ENCODE measurements around the gene SNCA. TPM values are rescaled to one million over a fixed set of nuclear protein-coding genes. Genes with fewer than 3 reads are reported as not detected.

The SNCA gene
- total RNA-seq, 4 donors from 2014 or later = 2.2 to 7.8 (median 4.0) TPM

DNA sequence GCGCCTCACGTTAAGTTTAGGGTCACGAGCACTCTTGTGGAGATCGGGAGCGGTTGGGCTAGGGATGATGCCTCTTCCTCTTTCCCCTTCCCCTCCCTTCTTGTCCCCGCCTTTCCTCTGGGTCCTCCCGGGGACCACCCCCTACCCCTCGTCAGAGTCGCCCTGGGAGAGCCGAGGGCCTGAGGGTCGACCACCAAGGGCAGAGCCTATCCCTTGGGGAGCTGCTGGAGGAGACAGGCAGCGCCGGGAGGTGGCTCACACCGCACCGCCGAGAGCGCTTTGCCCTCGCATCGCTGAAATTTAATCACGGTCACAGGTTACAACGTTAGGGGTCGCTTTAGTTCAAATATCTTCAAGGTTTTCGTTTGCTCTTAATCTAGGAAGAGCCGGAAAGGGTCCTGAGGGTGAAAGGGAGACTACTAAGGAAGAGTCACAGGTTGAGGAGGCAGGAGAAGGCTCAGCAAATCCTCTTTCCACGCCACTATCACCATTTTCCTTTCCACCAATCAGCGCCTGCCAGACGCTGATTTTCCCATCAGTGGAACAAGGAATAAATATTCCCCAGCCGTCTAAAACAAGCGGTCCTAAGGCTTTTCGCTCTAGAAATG, 528 bp upstream of the SNCA start:
- Histone ChIP-seq H3K4me3 (peak overlapping the region; percentile 24 to 62 (median 42)), H3K9me3 (no peaks in the 10 kb centered on the region), H3K27me3 (peaks cover 64% of the 10 kb centered on the region), H3K27ac (peak overlapping the region; percentile 4 to 64 (median 44)), H3K36me3 (no peaks in the 10 kb centered on the region), H3K4me1 (peaks cover 0 to 20% (median 16%) of the 10 kb centered on the region in 4 donors)
- in situ Hi-C loops (cut with MboI; ENCODE audit: low pct_ligation_motif_present in 1 of 4, low pct_unique_long_range_greater_than_20kb in 1 of 4, low sequenced_read_pairs in 3 of 4) = no loop called here
- no peak for DNase-seq
- TF ChIP-seq EP300 (IDR thresholded peaks at IDR 0.05; ENCODE audit: low read depth) (no peak), POLR2AphosphoS5 (IDR thresholded peaks at IDR 0.05) (no peak), POLR2A (IDR thresholded peaks at IDR 0.05) (no peak)
- TF ChIP-seq, protein P1, sequence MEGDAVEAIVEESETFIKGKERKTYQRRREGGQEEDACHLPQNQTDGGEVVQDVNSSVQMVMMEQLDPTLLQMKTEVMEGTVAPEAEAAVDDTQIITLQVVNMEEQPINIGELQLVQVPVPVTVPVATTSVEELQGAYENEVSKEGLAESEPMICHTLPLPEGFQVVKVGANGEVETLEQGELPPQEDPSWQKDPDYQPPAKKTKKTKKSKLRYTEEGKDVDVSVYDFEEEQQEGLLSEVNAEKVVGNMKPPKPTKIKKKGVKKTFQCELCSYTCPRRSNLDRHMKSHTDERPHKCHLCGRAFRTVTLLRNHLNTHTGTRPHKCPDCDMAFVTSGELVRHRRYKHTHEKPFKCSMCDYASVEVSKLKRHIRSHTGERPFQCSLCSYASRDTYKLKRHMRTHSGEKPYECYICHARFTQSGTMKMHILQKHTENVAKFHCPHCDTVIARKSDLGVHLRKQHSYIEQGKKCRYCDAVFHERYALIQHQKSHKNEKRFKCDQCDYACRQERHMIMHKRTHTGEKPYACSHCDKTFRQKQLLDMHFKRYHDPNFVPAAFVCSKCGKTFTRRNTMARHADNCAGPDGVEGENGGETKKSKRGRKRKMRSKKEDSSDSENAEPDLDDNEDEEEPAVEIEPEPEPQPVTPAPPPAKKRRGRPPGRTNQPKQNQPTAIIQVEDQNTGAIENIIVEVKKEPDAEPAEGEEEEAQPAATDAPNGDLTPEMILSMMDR (IDR thresholded peaks at IDR 0.05) = no peak
- WGBS, 2 donors (ENCODE audit: low coverage in 1 of 2) = 4% methylated on average over 30 of the region's 30 CpGs; no CpG with 5 or more reads in 1 of the 2 donors
- intact Hi-C loops (cut with DNase I; ENCODE audit: low total_unique reads) = no loop called here

GRCh38 chr4:89836031-89836745, 773 bp downstream of the SNCA start:
- H3K9me3 ChIP-seq = no peaks in the 10 kb centered on the region
- H3K27ac ChIP-seq = peak overlapping the region in 3 of 4 donors; percentile 4 to 56 (median 33)
- TF ChIP-seq POLR2AphosphoS5 (IDR thresholded peaks at IDR 0.05) (no peak), POLR2A (IDR thresholded peaks at IDR 0.05) (no peak), EP300 (IDR thresholded peaks at IDR 0.05; ENCODE audit: low read depth) (no peak)
- TF ChIP-seq, protein P1 (IDR thresholded peaks at IDR 0.05) = no peak
- in situ Hi-C loops (cut with MboI; ENCODE audit: low pct_ligation_motif_present in 1 of 4, low pct_unique_long_range_greater_than_20kb in 1 of 4, low sequenced_read_pairs in 3 of 4) = no loop called here
- peaks cover 59% of the 10 kb centered on the region for H3K27me3 ChIP-seq
- H3K4me1 ChIP-seq = peaks cover 0 to 20% (median 16%) of the 10 kb centered on the region in 4 donors
- peak overlapping the region in 3 of 4 donors; percentile 37 to 62 (median 46) for H3K4me3 ChIP-seq
- 14 to 18% methylated on average over 8 to 32 of the region's 33 CpGs for whole genome bisulfite sequencing, 2 donors (ENCODE audit: low coverage in 1 of 2)
- no peak for DNase-seq
- intact Hi-C loops (cut with DNase I; ENCODE audit: low total_unique reads) = no loop called here
- no peaks in the 10 kb centered on the region for H3K36me3 ChIP-seq

- WGBS, 2 donors (ENCODE audit: low coverage in 1 of 2) = 73 to 88% methylated on average over 1 of the region's 1 CpG
- H3K4me3 ChIP-seq = no peak overlapping the region
- no peaks in the 10 kb centered on the region for H3K36me3 ChIP-seq
- no peaks in the 10 kb centered on the region for H3K9me3 ChIP-seq
- DNase-seq = no peak
- in situ Hi-C loops (cut with MboI; ENCODE audit: low pct_ligation_motif_present in 1 of 4, low pct_unique_long_range_greater_than_20kb in 1 of 4, low sequenced_read_pairs in 3 of 4) = no loop called here
- TF ChIP-seq, protein P1 (IDR thresholded peaks at IDR 0.05) = no peak
- no peak for TF ChIP-seq EP300 (IDR thresholded peaks at IDR 0.05; ENCODE audit: low read depth)
- TF ChIP-seq POLR2AphosphoS5 (IDR thresholded peaks at IDR 0.05) = no peak
- no peak for TF ChIP-seq POLR2A (IDR thresholded peaks at IDR 0.05)
- H3K27ac ChIP-seq = no peak overlapping the region
- peaks cover 53% of the 10 kb centered on the region for H3K27me3 ChIP-seq
- H3K4me1 ChIP-seq = peaks cover 0 to 20% (median 16%) of the 10 kb centered on the region in 4 donors
- intact Hi-C loops (cut with DNase I; ENCODE audit: low total_unique reads) = no loop called here
Observed at GRCh38 chr4:89835413-89835812, 1.5 kb downstream of the SNCA start.

DNA sequence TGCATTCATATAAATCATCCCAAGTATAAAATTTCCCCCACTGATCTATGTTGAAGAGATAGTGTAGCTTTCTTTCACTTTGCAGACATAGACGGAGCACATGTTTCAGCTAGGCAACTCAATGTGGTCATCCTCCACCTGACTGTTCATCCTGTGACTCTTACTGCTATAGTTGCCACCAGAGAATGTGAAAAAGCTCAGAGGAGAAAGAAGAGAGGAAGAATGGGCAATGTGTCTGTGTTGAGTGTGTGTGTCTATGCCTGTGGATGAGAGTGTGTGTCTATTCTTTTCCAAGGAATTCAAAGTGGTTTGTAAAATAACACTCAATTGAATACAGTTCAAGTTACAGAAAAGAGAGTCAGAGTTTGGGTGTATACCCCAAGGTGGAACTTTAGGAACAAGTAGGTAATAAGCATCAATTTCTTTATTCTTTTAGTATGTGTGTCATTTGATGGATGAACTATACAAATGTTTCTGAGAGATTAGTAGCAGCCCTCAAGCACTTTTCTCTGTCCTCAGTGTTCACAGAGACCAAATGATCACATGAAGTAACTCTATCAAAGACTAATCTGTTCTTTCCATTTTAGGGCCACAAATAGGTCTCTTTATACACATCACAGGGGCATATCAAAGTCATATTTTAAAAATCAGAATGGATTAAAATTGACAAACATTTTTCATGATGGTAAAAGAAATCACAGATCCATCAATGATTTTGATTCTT, 2.3 kb downstream of the SNCA start:
- no peak for DNase-seq
- Histone ChIP-seq H3K27ac (no peak overlapping the region), H3K27me3 (peaks cover 47% of the 10 kb centered on the region), H3K36me3 (no peaks in the 10 kb centered on the region), H3K4me3 (no peak overlapping the region), H3K4me1 (peaks cover 0 to 20% (median 16%) of the 10 kb centered on the region in 4 donors), H3K9me3 (no peaks in the 10 kb centered on the region)
- TF ChIP-seq POLR2A (IDR thresholded peaks at IDR 0.05) (no peak), POLR2AphosphoS5 (IDR thresholded peaks at IDR 0.05) (no peak), EP300 (IDR thresholded peaks at IDR 0.05; ENCODE audit: low read depth) (no peak)
- TF ChIP-seq, protein P1 (IDR thresholded peaks at IDR 0.05) = no peak
- intact Hi-C loops (cut with DNase I; ENCODE audit: low total_unique reads) = no loop called here
- in situ Hi-C loops (cut with MboI; ENCODE audit: low pct_ligation_motif_present in 1 of 4, low pct_unique_long_range_greater_than_20kb in 1 of 4, low sequenced_read_pairs in 3 of 4) = no loop called here
- 36 to 84% methylated on average over 1 of the region's 1 CpG for WGBS, 2 donors (ENCODE audit: low coverage in 1 of 2)

Measured in transverse colon (tissue), 4 donors.